Measurements from ENCODE around the gene ATOH8.

ATOH8 gene

DNA sequence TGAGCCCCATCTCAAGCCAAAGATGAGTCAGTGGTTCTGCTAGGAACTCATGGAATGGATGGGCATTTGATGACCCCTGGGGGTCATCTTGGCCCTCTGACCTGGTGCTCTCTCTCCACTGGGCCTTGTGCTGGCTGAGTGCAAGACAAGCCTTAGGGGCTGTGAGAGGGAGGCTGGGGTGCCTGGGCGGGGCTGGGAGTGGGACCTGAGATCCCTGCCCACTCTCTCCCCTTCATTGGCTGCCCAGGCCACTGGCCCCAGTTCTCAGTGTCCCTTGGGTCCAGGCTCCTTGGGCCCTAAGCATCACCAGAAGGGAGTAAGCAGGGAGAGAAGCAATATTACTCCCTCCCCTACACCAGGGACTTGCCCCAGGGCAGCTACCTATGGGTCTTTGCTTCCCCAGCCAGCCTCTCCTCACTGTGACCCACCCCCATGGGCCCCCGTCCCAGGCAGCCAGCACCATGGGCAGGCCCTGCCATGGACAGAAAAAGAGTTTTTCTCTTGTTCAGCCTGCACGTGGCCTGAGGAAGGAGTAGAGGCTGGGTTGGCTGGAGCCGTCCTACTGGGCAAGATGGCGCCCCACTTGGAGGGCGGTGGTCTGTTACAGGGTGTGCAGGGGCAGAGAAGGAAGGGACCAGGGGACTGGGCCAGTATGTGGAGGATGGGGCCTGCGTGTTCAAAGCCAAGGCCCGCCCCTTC lies 33.6 kb downstream of the ATOH8 start:
- DNase-seq: no peak

DNA sequence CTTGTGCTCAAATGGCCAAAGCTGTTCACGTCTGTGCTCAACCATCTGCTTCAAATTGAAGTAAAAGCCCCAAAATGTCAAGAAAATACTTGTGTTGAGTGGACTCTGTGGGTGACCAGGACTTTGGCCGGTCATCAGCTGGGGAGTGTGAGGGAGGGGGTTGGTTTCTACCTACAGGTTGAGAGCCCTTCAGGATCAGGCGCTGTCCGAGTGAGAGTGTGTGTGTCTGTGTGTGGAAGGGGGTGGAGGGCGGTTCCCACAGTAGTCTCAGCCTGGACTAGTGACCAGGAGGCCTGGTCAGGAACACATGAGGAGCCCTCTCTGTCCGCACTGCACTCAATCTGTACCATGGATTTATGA lies 34.2 kb downstream of the ATOH8 start:
- no peak for DNase-seq

DNA sequence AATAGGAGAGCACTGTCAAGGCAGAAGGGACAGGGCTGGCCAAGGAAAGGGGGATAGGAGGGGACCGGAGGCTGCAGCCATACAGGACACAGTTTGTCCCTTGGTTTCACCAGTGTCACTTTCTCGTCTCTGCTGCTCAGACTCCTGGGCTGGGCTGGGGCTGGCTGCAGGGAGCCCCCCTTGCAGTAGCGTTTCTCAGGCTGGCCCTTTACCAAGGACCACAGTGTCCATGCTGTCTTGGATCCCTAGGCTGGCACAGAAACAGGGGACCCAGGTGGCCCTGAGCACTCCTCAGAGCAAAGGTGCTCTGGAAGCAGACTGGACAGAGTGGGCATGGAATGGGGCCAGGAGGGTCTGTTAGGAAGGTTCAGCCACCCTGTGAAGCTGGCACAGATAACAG lies 34.8 kb downstream of the ATOH8 start:
- no peak for DNase-seq

DNA sequence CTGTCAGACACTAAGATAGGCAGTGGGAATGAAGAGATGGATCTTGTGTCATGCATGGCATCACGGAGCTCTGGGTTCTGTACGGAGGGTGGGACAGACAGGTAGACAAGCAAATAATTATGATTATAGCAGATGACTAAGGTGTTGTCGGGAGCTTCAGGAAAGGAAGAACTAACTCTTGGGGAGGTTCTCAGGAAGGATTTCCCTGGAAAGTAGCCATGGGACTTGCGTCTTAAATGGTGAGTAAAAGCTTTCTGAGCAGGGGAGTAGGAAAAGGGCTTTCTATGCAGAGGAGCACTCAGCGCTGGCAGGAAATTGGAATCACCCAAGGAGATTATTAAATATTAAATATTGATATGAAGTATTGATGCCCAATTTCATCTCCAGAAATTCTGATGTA lies 35.5 kb downstream of the ATOH8 start:
- DNase-seq: no peak

DNA sequence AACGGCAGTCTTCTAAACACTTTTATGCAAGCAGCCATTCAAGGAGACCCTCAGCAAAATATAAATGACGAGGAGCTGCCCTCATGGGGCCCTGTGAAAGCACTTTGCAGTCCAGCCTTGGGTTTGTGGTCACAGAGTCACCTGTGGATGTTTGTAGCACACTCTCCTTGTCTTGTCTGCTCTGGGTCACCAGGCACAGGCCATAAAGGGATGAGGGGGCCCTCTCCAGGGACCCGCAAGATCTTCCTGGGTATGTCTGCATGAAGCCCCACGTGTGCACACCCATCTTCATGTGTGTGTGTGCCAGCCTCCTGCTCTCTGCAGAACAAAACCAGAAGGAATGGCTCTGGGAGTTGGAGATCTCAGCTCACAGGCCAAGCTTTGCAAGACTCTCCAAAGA lies 36.2 kb downstream of the ATOH8 start:
- DNase-seq: no peak

DNA sequence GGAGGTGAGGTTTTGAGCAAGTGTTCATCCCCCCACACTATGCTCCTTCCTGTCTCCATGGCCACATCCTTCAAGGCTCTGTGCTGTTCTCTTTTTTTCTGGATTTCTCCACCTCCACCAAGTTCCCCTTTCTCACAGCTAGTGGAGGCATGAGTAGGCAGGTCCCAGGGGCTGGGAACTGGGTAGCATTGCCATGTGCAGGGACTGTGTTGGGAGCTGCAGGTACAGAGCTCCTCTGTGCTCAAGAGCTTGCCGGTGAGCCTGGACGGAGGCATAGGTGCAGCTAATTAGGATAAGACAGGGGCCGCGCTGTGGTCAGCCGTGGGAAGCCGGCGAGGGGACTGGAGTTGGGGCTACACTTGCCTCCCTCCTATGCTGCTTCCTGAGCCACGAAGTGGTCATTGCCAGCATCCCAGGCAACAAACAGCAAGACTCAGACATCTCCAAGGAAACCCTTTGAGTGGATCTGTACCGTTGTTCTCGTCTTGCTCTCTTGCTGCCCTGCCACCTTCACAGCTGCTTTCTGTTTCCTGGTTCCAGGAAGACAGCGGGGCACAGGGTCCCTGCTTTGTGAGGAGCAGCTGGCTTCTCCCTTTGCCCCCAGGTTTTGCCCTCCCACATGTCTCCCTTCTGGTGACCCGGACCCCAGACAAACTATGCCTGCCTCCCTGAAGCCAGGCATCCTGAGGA lies 36.9 kb downstream of the ATOH8 start:
- DNase-seq: peak; percentile 70

DNA sequence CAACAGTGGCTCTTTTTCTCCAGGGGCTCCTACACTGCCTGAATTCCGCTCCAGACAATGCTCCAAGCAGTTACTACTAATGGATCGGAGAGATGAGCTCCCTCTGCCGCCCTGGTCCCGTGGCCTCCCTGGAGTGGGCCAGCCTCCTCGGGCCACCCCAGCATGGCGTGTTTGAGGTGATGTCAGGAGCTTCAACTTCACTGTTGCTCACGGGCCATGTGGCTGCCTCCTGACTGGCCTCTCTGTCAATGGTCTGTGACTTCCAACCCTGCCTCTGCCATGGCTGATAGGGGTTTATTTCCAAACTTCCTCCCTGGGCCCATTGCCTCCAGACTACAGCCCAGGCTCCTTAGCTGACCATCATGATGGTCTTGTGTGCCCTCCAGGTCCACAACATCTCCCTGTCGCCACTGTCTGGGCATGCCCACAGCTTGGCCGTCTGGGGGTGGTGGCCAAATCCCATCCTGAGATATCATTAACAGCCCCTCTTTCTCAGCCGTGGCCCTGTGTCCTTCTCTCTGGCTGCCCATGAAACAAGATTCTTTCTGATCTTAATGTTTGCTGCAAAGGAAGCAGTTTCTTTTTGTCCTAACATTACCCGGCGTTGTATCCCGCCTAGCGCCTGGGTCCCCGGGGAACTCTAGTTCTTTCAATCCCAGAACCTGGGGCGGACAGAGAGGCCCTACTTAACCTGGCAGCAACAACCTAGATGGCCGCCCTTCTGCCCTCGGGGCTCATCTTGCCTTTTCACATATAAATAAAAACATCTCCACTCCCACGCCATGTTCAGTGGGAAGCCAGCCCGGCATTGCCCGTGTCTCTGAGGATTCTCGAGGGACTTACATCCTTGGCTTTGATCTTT lies 38.1 kb downstream of the ATOH8 start:
- DNase-seq: no peak

DNA sequence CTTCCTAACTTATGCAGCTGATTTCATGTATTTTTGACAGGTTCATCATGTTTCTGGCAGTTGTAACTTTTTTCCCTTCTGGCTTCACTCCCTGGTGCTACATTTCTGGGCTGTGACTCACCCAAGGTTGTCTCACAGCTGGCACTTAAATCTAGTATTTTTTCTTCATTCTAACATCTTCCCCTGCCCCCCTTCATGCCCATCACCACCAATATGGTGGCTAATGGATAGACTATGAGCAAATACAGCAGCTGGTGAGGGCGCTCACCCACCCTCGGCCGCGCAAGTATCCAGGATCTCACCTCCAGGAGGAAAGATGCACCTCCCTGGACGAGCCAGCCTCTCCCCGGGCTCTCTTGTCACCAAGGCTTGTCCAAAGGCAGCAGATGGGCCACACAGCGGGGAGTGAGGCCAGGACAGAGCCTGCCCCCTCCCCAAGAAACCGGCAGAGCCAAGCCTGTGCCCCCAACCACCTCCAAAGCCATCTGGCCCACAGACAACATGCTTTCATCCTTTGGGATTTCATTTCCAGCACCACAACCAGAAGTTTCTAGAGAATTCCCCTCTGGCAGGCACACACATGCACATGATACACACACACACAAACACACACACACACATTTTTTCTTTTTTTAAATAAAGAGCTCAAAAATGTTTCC lies 39.1 kb downstream of the ATOH8 start:
- no peak for DNase-seq

DNA sequence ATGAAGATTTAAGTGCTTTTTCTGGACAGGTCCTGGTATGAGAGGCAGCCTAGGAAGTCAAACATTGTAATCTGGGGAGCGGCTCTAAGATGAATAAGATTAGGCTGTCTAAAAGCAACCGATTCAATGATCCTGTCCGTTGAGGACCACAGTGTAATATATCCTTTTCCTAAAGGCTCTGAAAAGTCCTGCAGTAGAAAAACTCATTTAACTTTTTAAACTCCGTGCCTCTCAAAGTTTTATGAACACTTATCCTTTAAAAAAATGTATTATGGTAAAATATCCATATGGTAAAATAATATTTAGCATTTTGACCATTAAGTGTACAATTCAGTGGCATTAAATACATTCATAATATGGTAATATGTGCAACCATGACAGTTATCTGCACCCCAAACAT lies 39.8 kb downstream of the ATOH8 start:
- no peak for DNase-seq

DNA sequence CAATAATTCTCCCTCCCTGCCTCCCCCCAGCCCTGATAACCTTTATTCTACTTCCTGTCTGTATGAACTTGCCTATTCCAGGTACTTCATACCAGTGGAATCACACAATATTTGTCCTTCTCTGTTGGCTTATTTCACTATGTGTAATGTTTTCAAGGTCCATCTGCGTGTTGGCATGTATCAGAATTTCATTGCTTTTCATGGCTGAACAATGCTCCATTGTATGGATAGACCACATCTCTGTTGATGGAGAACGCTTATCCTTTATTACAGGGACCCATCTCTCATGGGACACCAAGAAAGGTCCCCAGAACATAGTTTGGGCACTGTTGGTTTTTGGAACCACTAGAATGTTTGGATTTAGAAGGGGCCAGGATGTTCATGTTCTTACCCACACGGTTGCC lies 40.2 kb downstream of the ATOH8 start:
- no peak for DNase-seq

DNA sequence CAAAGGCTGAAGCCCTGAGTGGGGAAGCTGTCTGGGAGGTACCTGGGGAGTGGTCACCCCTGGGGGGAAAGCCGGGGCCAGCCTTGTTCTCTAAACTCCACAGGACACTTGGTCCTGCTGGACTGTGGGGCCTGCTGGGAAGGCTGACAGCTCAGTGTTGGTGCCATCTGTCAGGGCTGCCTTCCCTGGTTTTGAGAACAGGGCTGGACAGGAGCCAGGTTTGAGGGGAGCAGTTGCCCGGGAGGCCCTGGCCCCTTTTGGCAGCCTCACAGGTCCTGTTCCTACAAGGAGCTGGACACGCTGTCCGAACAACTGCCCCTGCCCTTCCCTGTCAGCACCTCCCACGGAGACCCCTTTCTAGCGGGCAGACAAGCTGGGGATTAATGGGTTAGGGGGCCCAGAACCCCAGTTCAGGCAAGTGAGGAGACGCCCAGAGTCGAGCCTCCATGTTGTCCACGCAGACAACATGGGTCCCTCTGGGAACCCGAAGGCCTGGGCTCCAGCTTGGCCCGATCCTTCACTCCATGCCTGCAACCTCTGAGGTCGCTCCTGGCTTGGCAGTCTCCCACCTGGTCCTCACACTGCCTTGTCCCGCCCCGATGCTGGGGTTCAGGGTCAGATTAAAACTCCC lies 40.8 kb downstream of the ATOH8 start:
- no peak for DNase-seq

DNA sequence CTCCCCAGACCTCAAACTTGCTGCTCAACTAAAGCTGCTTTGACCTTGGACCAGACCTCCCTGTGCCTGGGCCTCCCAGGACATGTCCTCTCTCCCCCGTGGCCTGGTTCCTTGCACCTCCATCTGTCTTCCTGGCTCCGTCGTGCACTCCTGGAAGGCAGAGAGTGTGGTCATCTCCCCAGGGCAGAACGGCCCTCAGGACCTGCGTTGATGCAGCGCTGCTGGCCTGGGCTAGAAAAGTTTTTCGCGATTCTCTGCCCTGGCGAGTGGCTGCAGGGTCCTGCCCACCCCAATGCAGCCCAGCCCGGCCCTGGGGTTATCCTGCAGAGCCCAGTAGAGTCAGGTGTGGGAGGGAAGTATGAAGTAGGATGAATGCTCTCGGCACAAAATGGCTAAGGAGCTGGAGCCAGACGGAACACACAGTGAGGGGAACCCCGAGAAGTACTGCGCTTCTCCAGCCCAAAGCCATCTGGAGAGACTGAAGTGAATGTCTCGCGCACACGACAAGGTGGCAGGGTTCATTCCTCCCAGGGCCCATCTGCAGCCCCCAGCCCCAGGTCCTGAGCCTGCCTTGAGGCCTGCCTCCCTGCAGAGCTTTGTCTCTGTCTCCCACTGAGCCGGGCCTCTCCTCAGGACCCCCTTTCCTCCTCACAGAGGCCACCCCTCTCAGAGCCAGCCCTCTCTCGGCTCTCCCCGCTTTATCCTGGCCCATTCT lies 41.7 kb downstream of the ATOH8 start:
- no peak for DNase-seq

DNA sequence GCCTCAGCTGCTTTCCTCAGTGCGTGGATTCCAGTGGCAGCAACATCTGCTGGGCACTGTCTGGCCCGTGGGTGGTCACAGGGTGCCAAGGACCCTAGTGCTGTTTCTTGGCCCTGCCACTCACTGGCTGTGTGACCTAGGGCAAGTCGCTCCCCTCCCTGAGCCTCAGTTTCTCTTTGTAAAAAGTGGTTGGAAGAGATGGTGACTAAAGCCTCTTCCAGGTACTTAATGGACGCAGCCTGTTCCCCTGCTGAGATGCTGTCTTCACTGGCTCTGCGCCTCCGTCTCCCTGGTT lies 42.2 kb downstream of the ATOH8 start:
- no peak for DNase-seq

DNA sequence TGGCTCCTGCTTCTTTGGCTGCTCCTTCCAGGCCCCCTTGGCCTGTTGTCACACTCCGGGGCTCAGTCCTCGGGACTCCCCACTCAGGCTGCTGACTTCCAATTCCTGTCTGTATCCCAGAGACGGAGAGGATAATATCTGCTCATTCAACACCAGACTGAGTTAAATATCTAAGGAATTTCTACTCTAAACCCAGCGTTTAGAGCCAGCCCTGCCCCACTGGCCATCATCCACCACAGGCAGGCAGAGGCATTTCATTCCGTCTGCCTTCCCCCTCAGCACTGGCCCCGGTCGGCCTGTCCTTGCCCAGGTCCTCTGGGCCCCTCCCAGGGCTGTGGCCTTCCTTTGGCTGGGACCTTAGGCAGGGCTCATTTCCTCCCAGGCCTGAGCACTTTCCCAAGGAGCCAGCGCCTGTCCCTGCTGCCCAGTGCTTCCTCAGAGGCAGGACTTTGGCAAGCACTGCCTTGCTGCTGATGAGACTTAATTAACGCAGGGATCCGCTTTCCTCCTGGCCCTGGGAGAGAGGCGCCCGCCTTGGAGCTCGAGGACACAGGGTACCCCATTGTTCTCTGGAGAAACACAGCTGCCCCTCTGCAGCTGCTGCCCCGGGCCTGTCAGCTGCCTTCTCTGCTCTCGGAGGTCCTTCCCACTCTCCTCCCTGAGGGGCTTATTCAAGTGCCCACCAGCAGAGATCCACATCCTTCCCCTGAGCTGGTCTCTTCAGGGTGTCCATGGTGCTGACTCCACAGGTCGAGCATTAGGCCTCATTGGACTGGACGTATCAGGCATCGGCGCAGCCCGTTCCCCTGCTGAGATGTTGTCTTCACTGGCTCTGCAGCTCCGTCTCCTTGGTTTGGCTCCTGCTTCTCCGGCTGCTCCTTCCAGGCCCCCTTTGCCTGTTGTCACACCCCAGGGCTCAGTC lies 42.8 kb downstream of the ATOH8 start:
- DNase-seq: no peak

DNA sequence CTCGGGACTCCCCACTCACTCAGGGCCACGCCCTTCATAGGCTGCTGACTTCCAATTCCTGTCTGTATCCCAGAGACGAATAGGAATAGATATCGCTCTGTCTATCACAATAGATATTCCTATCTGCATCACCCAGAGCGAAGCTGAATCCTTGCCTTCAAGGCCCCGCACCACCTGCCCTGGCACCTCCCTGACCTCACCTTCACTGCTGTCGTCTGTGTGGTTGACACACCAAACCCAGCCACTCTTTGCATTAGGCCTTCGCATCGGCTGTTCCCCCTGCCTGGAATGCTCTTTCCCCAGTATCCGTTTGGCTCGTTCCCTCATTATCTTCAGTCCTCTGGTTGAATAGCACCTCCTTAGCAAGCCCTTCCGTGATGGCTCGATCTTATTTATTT lies 43.5 kb downstream of the ATOH8 start:
- DNase-seq: no peak

DNA sequence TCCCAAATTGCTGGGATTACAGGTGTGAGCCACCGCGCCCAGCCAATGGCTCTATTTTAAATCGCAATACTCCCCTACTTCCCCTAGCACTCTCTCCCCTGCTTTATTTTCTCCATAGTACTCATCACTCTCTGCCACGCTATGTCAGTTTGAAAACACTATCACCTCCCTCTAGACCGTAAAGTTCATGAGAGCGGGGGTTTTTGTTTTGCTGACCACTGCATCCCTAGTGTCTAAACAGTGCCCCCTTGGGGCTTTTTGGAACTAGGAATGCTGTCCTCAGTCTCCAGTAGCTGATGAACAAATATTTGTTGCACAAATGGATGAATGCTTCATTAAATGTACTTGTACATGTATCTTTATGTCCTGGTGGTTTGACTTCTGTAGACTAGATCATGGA lies 44.1 kb downstream of the ATOH8 start:
- DNase-seq: peak in 1 of 2 donors; percentile 27

DNA sequence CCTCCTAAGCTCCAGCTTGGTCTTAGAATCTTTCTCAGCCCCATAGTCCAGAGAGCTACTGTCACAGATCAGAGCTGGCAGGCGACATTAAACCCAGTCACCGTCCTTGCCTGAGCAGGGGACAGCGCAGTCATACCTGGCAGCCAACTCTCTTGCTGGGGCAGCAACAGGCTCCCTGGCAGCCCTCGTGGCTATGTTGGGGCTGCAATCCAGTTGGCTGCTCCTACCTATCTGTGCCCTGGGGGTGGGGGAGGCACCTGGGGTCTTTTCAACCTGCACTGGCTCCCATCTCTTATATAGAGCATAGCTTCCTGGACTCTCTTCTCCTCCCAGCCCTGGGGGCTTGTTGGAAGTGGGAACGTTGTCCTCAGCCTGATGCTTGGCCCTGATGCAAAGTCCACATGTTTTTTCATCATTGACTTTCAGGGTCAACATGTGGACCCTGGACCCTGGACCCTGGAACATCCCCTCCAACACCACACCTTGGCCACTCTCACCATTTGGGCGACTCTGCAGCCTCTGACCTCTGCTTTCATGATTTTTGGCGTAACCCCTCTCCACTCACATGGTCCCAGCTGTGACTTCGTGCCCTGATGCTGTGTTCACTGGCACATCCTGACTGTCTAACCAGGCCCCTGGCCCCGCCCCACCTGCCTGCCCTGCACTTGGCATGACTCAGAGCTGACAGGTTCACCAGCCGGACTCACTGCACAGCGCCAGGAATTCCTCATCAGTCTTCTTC lies 45.6 kb downstream of the ATOH8 start:
- DNase-seq: no peak

DNA sequence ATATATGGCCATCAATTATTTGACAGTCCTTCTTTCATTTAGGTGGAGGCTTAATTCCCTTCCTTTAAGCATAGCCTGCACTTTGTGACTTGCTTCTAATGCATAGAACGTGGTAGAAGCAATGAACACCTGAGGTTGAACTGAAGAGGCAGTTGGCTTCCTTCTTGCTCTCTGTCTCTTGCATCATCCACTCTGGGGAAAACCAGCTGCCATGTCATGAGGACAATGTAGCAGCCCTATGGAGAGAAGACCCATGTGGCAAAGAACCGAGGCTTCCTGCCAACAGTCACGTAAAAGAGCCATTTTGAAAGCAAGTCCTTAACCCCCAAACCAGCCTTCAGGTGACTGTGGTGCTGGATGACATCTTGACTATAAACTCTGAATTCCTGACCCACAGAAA lies 46.8 kb downstream of the ATOH8 start:
- peak; percentile 50 to 70 for DNase-seq

DNA sequence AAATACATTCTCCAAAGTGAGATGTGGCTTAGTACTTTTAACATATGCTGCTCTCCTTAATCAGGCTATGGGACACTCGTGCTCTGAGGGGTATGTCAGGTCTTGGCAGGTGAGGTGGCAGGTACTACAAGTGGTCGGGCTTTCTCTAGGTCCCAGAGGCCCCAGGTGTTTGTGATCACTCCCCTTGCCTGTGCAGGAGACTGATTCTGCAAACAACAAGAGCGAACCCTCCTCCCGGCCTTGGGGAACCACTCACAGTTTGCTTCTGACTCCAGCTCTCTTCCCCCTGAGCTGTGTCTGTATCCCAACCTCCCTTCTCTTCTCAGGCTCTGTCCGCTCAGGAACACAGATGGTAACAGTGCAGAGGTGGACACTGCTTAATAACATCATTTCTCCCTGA lies 48.1 kb downstream of the ATOH8 start:
- no peak for DNase-seq

DNA sequence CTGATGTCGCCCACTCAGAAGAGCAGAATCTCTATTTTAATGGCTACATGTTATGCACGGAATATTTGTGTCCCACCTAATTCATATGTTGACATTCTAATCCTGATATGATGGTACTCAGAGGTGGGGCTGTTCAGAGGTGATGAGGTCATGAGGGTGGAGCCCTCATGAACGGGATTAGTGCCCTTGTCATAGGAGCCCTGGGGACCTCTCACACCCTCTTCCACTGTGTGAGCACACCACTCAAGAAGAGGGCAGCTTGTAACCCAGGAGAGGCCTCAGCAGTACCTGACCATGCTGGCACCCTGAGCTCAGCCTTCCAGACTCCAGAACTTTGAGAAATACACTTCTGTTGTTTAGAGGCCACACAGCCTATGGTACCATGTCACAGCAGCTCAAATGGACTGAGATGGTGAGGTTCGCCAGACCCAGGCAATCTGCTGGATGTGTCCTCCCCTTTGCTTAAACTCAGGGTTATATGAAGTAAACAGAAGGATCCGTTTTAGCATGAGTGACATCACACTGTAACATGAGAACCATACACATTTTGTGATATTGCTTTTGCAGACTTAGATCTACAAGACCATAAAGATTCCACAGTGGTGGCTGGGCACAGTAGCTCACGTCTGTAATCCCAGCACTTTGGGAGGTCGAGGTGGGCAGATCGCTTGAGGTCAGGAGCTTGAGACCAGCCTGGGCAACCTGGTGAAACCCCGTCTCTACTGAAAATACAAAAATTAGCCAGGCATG lies 48.7 kb downstream of the ATOH8 start:
- DNase-seq: no peak

Data from inflammatory macrophage treated with lipopolysaccharide for 1 hour (primary cell).